Gastroesophageal sphincter (tissue), 3 donors: ENCODE data around the gene ME1.

Experiments
- EP300 ChIP-seq: sonication (generic); formaldehyde crosslinking; IDR thresholded peaks from one replicate; pipeline ENCODE4 v1.6.1; 2017; ENCODE audit warnings: antibody characterized with exemption, mild to moderate bottlenecking
- POLR2A ChIP-seq, 2 donors: fragments of 450-650 bp; IDR thresholded peaks; one replicate each; pipeline ENCODE4 v1.6.1; 2017; ENCODE audit warnings: antibody characterized with exemption in 2 of 2, mild to moderate bottlenecking in 2 of 2, moderate library complexity in 1 of 2
- POLR2AphosphoS5 ChIP-seq: sonication (generic); formaldehyde crosslinking; IDR thresholded peaks from one replicate; pipeline ENCODE4 v1.6.1; 2017; ENCODE audit warnings: antibody characterized with exemption
- TF ChIP-seq, protein P1 (sequence below), 4 experiments: fragments of 200-600 bp in 2 of 4; fragments of 450-650 bp in 2 of 4; sonication (generic) in 1 of 4; IDR thresholded peaks; one replicate each; pipeline ENCODE4 v1.5.1; 2017 to 2019; ENCODE audit warnings: antibody characterized with exemption in 4 of 4, mild to moderate bottlenecking in 2 of 4, moderate library complexity in 2 of 4

- TF ChIP-seq, protein P1, sequence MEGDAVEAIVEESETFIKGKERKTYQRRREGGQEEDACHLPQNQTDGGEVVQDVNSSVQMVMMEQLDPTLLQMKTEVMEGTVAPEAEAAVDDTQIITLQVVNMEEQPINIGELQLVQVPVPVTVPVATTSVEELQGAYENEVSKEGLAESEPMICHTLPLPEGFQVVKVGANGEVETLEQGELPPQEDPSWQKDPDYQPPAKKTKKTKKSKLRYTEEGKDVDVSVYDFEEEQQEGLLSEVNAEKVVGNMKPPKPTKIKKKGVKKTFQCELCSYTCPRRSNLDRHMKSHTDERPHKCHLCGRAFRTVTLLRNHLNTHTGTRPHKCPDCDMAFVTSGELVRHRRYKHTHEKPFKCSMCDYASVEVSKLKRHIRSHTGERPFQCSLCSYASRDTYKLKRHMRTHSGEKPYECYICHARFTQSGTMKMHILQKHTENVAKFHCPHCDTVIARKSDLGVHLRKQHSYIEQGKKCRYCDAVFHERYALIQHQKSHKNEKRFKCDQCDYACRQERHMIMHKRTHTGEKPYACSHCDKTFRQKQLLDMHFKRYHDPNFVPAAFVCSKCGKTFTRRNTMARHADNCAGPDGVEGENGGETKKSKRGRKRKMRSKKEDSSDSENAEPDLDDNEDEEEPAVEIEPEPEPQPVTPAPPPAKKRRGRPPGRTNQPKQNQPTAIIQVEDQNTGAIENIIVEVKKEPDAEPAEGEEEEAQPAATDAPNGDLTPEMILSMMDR (IDR thresholded peaks at IDR 0.05): no peak
- TF ChIP-seq EP300 (no peak), POLR2A (IDR thresholded peaks at IDR 0.05) (no peak), POLR2AphosphoS5 (no peak)
Observed at GRCh38 chr6:83273596-83273995, 157.3 kb downstream of the ME1 start.
